ENCODE results near the gene CACNA1S. TPM values are rescaled to one million over a fixed set of nuclear protein-coding genes. Genes with fewer than 3 reads are reported as not detected.
A peak's percentile ranks its signal among the peaks of the same experiment; 100 is the strongest.

Gene CACNA1S
- total RNA-seq, 1 experiment from 2014 or later, result not detected

DNA sequence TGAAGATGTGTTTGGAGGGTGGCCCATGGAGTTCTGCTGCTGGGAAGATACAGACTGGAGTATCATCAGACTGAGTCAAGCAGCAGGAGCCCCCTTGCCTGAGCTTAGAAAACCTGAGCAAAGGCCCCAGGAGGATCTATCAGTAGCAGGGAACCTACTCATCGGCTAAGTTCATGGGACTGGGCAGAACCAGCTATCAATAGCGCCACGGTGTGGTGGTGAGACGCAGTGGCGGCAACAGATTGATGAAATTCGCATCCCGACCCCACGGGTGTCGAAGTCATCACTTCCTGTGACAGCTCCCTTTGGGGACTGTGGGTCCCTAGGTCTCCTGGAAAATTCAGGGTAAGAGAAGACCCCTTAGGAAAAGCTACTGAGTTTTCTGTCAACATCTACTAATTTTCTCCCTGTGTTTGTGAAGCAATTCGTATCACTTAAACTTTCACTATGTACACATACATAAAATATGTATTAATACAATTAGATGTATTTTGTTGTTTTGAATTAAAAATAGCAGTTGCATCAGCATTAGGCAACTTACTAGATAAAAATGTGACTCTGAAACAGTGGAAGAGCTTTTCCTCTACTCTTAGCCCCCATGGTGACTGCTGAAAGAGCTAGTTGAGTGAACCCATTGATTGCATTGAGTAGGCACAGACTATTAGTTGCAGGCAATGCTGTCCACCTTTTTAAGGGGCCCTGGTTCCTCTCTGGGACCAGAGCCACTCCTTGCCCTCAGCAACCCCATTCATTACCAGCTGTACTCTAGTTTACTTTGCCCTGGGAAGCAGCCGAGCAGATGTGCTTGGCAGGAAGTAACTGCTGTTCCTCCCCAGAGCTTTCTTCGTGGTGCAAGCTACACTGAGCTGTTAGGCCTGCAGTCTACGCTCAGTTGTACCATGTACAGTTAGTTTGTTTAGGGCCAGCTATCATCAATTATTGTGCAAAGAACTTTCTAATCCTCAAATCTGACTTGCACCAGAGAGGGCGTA is 7.3 kb upstream of the CACNA1S start:
- H3K56ac ChIP-seq (ENCODE audit: insufficient read length, low read depth, low read length), result no peak overlapping the region
- no peaks in the 10 kb centered on the region for H3K4me1 ChIP-seq (ENCODE audit: insufficient read depth, low read length)
- no peak overlapping the region for H4K8ac ChIP-seq (replicated peaks; ENCODE audit: insufficient read length, low read depth, low read length)
- no peak overlapping the region for H3K23ac ChIP-seq (ENCODE audit: insufficient read length, low read depth, low read length)
- no peak overlapping the region for H2AFZ ChIP-seq (ENCODE audit: low read length)
- H3K27ac Mint-ChIP-seq, result no peak overlapping the region
- H2BK5ac ChIP-seq (ENCODE audit: insufficient read length, low read length), result no peak overlapping the region
- H4K20me1 ChIP-seq (ENCODE audit: control insufficient read depth, insufficient read depth, insufficient read length), result no peaks in the 10 kb centered on the region
- peaks cover 14% of the 10 kb centered on the region; the same call in 1 of the 2 replicates for H3K27me3 ChIP-seq (ENCODE audit: insufficient read depth, low read length)
- DNase-seq, result peak; percentile 80
- no peaks in the 10 kb centered on the region for H3K36me3 Mint-ChIP-seq (ENCODE audit: insufficient read depth in 1 of 3, low read depth in 3 of 3)
- H3K4ac ChIP-seq (ENCODE audit: low read depth, low read length), result no peak overlapping the region
- H2AK5ac ChIP-seq (ENCODE audit: insufficient read length, low read length), result no peak overlapping the region
- H3T11ph ChIP-seq (ENCODE audit: low read length), result no peak overlapping the region
- no peaks in the 10 kb centered on the region for H3K9me3 ChIP-seq (ENCODE audit: control insufficient read depth, low read depth, low read length)
- no peak overlapping the region for H2BK12ac ChIP-seq (ENCODE audit: insufficient read length, low read depth, low read length)
- peaks cover 6 to 12% of the 10 kb centered on the region in 2 experiments; a peak in 3 of 4 replicates for H3K4me1 Mint-ChIP-seq
- WGBS (ENCODE audit: extremely low coverage, insufficient read length, low lambda C conversion rate), result no CpG with 5 or more reads among the region's 14 CpGs
- no peak overlapping the region for H2BK120ac ChIP-seq (ENCODE audit: low read depth, low read length, poor library complexity, severe bottlenecking)
- no peak overlapping the region for H2BK15ac ChIP-seq (ENCODE audit: low read depth, low read length)
- H3K9me3 Mint-ChIP-seq, result no peaks in the 10 kb centered on the region
- peaks cover 5% of the 10 kb centered on the region for H3K23me2 ChIP-seq (ENCODE audit: insufficient read length, low read depth, low read length, poor library complexity, severe bottlenecking)
- no peak overlapping the region for H3K27ac ChIP-seq (ENCODE audit: insufficient read length, low read depth, low read length)
- no peak overlapping the region for H2BK20ac ChIP-seq (ENCODE audit: low read depth, low read length, poor library complexity, severe bottlenecking)
- no peaks in the 10 kb centered on the region for H3K79me2 ChIP-seq (ENCODE audit: insufficient read depth, low read length)
- H3K79me1 ChIP-seq (ENCODE audit: insufficient read depth, low read depth, low read length, poor library complexity, severe bottlenecking), result no peaks in the 10 kb centered on the region
- H3K9ac ChIP-seq (ENCODE audit: extremely low read depth, insufficient read length, low read length), result no peak overlapping the region
- no peak overlapping the region for H3K4me3 Mint-ChIP-seq
- H4K91ac ChIP-seq (ENCODE audit: insufficient read length, low read depth, low read length), result no peak overlapping the region
- TF ChIP-seq, protein P1, sequence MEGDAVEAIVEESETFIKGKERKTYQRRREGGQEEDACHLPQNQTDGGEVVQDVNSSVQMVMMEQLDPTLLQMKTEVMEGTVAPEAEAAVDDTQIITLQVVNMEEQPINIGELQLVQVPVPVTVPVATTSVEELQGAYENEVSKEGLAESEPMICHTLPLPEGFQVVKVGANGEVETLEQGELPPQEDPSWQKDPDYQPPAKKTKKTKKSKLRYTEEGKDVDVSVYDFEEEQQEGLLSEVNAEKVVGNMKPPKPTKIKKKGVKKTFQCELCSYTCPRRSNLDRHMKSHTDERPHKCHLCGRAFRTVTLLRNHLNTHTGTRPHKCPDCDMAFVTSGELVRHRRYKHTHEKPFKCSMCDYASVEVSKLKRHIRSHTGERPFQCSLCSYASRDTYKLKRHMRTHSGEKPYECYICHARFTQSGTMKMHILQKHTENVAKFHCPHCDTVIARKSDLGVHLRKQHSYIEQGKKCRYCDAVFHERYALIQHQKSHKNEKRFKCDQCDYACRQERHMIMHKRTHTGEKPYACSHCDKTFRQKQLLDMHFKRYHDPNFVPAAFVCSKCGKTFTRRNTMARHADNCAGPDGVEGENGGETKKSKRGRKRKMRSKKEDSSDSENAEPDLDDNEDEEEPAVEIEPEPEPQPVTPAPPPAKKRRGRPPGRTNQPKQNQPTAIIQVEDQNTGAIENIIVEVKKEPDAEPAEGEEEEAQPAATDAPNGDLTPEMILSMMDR (conservative IDR thresholded peaks at IDR 0.05), result peak; percentile 91
- H3K14ac ChIP-seq (ENCODE audit: insufficient read depth, low read length), result no peak overlapping the region
- H4K5ac ChIP-seq (ENCODE audit: insufficient read length, low read depth, low read length), result no peak overlapping the region
- peaks cover 66% of the 10 kb centered on the region for H3K27me3 Mint-ChIP-seq (ENCODE audit: low read depth)
- no peak overlapping the region for H3K4me2 ChIP-seq (ENCODE audit: insufficient read depth, insufficient read length, low read length)
- H3K18ac ChIP-seq (ENCODE audit: insufficient read length, low read depth, low read length), result no peak overlapping the region

Data from H9 (cell line).